ENCODE results near the gene LMF1. TPM values are rescaled to one million over a fixed set of nuclear protein-coding genes. Genes with fewer than 3 reads are reported as not detected.

Gene LMF1
- total RNA-seq, 1 donor from 2014 or later: 16.0 TPM

DNA sequence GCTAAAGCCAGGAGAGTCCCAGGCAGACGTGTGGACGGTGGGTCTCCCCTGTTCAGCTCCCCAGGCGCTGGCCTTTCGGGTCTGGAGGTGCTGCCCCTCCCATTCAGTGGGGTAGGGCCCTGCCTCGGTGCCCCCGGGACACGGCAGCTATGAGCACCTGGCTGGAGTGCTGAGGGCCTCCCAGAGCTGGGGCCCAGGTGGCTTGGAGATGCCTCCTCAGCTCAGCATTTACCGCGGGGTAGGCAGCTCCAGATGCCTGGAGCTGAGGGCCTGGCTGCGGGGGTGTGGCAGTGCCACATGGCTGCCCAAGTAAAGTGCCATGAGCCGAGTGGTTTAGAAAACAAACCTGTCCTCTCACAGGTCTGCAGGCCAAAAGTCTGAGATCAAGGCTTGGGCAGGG, 30.3 kb upstream of the LMF1 start:
- Mint-ChIP-seq H3K27me3 (ENCODE audit: low read depth) (peaks cover 11% of the 10 kb centered on the region), H3K4me3 (no peak overlapping the region), H3K36me3 (ENCODE audit: low read depth) (no peaks in the 10 kb centered on the region), H3K9me3 (no peaks in the 10 kb centered on the region), H3K4me1 (peaks cover 7% of the 10 kb centered on the region), H3K27ac (ENCODE audit: unreplicated experiment) (no peak overlapping the region)
- no peak for TF ChIP-seq CTCF (conservative IDR thresholded peaks at IDR 0.05)
- no peak for DNase-seq (ENCODE audit: low read depth, low spot score)

DNA sequence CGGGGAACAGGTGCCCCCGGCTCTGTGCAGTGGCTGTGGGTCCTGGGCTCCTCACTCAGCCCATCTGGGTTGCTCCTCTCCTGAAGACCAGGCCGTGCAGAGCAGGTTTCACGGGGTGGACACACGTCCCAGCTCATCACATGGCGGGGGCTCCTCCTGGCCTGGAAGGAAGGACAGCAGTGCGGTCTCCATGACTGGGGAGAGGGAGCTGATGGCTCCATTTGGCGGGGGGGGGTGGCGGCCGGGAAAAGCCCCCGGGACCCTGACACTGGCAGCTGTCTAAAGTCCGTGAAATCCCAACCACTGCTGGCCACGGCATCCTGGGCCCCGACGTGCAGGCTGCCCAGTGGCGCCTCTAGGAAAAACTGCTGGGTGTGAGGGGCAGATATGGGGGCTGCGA, 29.8 kb upstream of the LMF1 start:
- no peak for TF ChIP-seq CTCF (conservative IDR thresholded peaks at IDR 0.05)
- H3K36me3 Mint-ChIP-seq (ENCODE audit: low read depth): no peaks in the 10 kb centered on the region
- H3K4me3 Mint-ChIP-seq: no peak overlapping the region
- H3K4me1 Mint-ChIP-seq: peaks cover 11% of the 10 kb centered on the region
- peaks cover 16% of the 10 kb centered on the region for H3K27me3 Mint-ChIP-seq (ENCODE audit: low read depth)
- DNase-seq (ENCODE audit: low read depth, low spot score): no peak
- no peaks in the 10 kb centered on the region for H3K9me3 Mint-ChIP-seq
- no peak overlapping the region for H3K27ac Mint-ChIP-seq (ENCODE audit: unreplicated experiment)

- Mint-ChIP-seq H3K27ac (ENCODE audit: unreplicated experiment) (no peak overlapping the region), H3K9me3 (no peaks in the 10 kb centered on the region), H3K27me3 (ENCODE audit: low read depth) (peaks cover 23% of the 10 kb centered on the region), H3K4me1 (peaks cover 11% of the 10 kb centered on the region), H3K36me3 (ENCODE audit: low read depth) (no peaks in the 10 kb centered on the region), H3K4me3 (no peak overlapping the region)
- no peak for TF ChIP-seq CTCF (conservative IDR thresholded peaks at IDR 0.05)
- no peak for DNase-seq (ENCODE audit: low read depth, low spot score)
Measured at GRCh38 chr16:999677-1000076, 28.9 kb upstream of the LMF1 start.

DNA sequence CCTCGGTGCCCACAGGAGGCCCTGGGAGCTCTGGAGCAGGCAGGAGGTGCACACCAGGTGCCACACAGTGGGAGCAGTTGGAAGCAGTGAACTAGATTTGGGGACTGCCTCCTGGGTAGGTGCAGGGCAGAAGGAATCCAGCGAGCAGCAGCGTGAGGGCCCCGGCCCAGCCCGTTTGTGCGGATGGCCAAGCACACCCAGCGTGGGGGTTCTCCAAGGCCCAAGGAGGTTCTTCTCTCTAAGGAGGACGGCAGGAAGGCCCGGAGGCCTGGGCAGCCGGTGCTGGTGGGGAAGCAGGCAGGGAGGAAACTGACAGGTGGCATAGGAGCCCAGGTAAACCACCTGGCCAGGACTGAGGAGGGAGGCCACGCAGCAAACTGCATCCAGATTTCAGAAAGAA, 27.8 kb upstream of the LMF1 start:
- H3K27ac Mint-ChIP-seq (ENCODE audit: unreplicated experiment): no peak overlapping the region
- TF ChIP-seq CTCF (conservative IDR thresholded peaks at IDR 0.05): no peak
- peaks cover 23% of the 10 kb centered on the region for H3K27me3 Mint-ChIP-seq (ENCODE audit: low read depth)
- H3K36me3 Mint-ChIP-seq (ENCODE audit: low read depth): no peaks in the 10 kb centered on the region
- no peak overlapping the region for H3K4me3 Mint-ChIP-seq
- no peak for DNase-seq (ENCODE audit: low read depth, low spot score)
- peaks cover 11% of the 10 kb centered on the region for H3K4me1 Mint-ChIP-seq
- no peaks in the 10 kb centered on the region for H3K9me3 Mint-ChIP-seq

GRCh38 chr16:998211-998610, 27.4 kb upstream of the LMF1 start:
- no peak for DNase-seq (ENCODE audit: low read depth, low spot score)
- Mint-ChIP-seq H3K27ac (ENCODE audit: unreplicated experiment) (no peak overlapping the region), H3K4me1 (peaks cover 11% of the 10 kb centered on the region), H3K4me3 (no peak overlapping the region), H3K9me3 (no peaks in the 10 kb centered on the region), H3K27me3 (ENCODE audit: low read depth) (peaks cover 23% of the 10 kb centered on the region), H3K36me3 (ENCODE audit: low read depth) (no peaks in the 10 kb centered on the region)
- TF ChIP-seq CTCF (conservative IDR thresholded peaks at IDR 0.05): no peak
